K562 (cell line): Measurements from ENCODE around the gene DIRAS1. TPM values are rescaled to one million over a fixed set of nuclear protein-coding genes. Genes with fewer than 3 reads are reported as not detected.

Source experiments
- ATAC-seq: fragments of 200-7000 bp; cut with Tn5 transposase; 3 replicates; pipeline ENCODE4 v1.9.1; 2020; ENCODE audit warnings: moderate library complexity
- BruUV-seq: library from RNA; stranded (reverse); fragments of 400-500 nt; replicated peaks from 2 replicates; lab custom pipeline; 2021; lab: Mats Ljungman, UMichigan
- CTCF ChIA-PET: fragments of 300-600 bp; formaldehyde crosslinking; extraction: SDS; loops from one replicate; lab custom pipeline; 2021; ENCODE audit warnings: low intra/inter-chr PET ratio; lab: Yijun Ruan, JAX
- POLR2A ChIA-PET: fragments of 300-600, 350-650 bp; sonication (Branson Sonifier 250); formaldehyde crosslinking; extraction: SDS; loops from one replicate; lab custom pipeline; 2021; ENCODE audit warnings: antibody characterized with exemption, inconsistent platforms; lab: Yijun Ruan, JAX
- DNase-seq, 4 experiments: peaks; one replicate each; pipeline versions ENCODE4 v3.0.0 to v3.0.0-alpha.2; 2011 to 2018; ENCODE audit warnings: low spot score in 3 of 4, mixed read lengths in 3 of 4; ENCODE audit errors: extremely low read depth in 1 of 4
- FAIRE-seq: peaks from 2 replicates; lab custom pipeline; 2011; peaks lifted over from hg19 to GRCh38; lab: Jason Lieb, UNC
- H2AFZ ChIP-seq: 2 replicates; pipeline ENCODE4 v1.6.0; 2011; ENCODE audit warnings: low read depth, low read length, control low read depth, inconsistent platforms
- H3K27ac ChIP-seq: fragments of 200-600 bp; 3 replicates; pipeline ENCODE4 v1.8.0; 2011; ENCODE audit warnings: low read depth, mild to moderate bottlenecking, control low read depth, inconsistent platforms, low read length, moderate library complexity, mixed read lengths; ENCODE audit errors: extremely low read depth
- H3K27me3 ChIP-seq, 2 experiments: fragments of 300-600 bp in 1 of 2; 2 replicates in 1 of 2; 3 replicates in 1 of 2; pipeline versions ENCODE4 v1.6.0 to v1.8.0; 2011; ENCODE audit warnings: inconsistent platforms in 2 of 2, low read length in 2 of 2, mild to moderate bottlenecking in 1 of 2, mixed read lengths in 1 of 2, moderate library complexity in 1 of 2; ENCODE audit not compliant: control insufficient read depth in 2 of 2, insufficient read depth in 2 of 2
- H3K36me3 ChIP-seq: fragments of 300-600 bp; 3 replicates; pipeline ENCODE4 v1.8.0; 2011; ENCODE audit warnings: mild to moderate bottlenecking, low read length, inconsistent platforms; ENCODE audit not compliant: control insufficient read depth, insufficient read depth
- H3K4me1 ChIP-seq, 2 experiments: fragments of 200-600 bp in 1 of 2; replicated peaks in 1 of 2; 2 replicates in 1 of 2; 3 replicates in 1 of 2; pipeline versions ENCODE4 v1.5.1 to v1.8.0; 2011; ENCODE audit warnings: inconsistent platforms in 2 of 2, low read length in 2 of 2, mild to moderate bottlenecking in 1 of 2, mixed read lengths in 1 of 2, moderate library complexity in 1 of 2; ENCODE audit not compliant: control insufficient read depth in 2 of 2, insufficient read depth in 2 of 2
- H3K4me2 ChIP-seq: 2 replicates; pipeline ENCODE4 v1.6.1; 2011; ENCODE audit warnings: low read length, control low read depth, inconsistent platforms, mixed read lengths; ENCODE audit not compliant: insufficient read depth
- H3K4me3 ChIP-seq: fragments of 200-600 bp; sonication (generic), shearing (Covaris generic); 2 replicates; pipeline ENCODE4 v1.5.1; 2016; ENCODE audit warnings: control low read depth, inconsistent platforms
- H3K79me2 ChIP-seq: fragments of 200-600 bp; 3 replicates; pipeline ENCODE4 v1.8.0; 2011; ENCODE audit warnings: low read length, inconsistent platforms; ENCODE audit not compliant: control insufficient read depth, insufficient read depth
- H3K9ac ChIP-seq, 2 experiments: 2 replicates each; pipeline versions ENCODE4 v1.6.0 to v1.6.1; 2011; ENCODE audit warnings: low read depth in 2 of 2, low read length in 2 of 2, control low read depth in 1 of 2, inconsistent platforms in 1 of 2, mild to moderate bottlenecking in 1 of 2, mixed read lengths in 1 of 2; ENCODE audit not compliant: insufficient read depth in 1 of 2
- H3K9me1 ChIP-seq: one replicate; pipeline ENCODE4 v1.6.0; 2011; ENCODE audit warnings: inconsistent platforms, mild to moderate bottlenecking, low read length, moderate library complexity; ENCODE audit not compliant: control insufficient read depth, insufficient read depth
- H3K9me3 ChIP-seq: replicated peaks from 2 replicates; pipeline ENCODE4 v1.5.1; 2011; ENCODE audit warnings: low read depth, low read length, inconsistent platforms; ENCODE audit not compliant: control insufficient read depth, insufficient read depth
- H4K20me1 ChIP-seq: replicated peaks from 2 replicates; pipeline ENCODE4 v1.6.1; 2011; ENCODE audit warnings: low read length, inconsistent platforms, mixed read lengths; ENCODE audit not compliant: control insufficient read depth, insufficient read depth
- ARID4B ChIP-seq: sonication (generic); formaldehyde crosslinking; IDR thresholded peaks from 2 replicates; pipeline ENCODE4 v1.8.0; 2022; ENCODE audit warnings: mild to moderate bottlenecking, missing genetic modification reagents
- EZH2 ChIP-seq: IDR thresholded peaks from 2 replicates; pipeline ENCODE4 v1.6.1; 2012; ENCODE audit warnings: low read depth, mild to moderate bottlenecking, inconsistent platforms, low read length, borderline replicate concordance
- IRF2 ChIP-seq: sonication (generic); formaldehyde crosslinking; IDR thresholded peaks from 2 replicates; pipeline ENCODE4 v1.8.1; 2022; ENCODE audit warnings: mild to moderate bottlenecking, missing genetic modification reagents
- ZNF583 ChIP-seq: fragments of 250-450 bp; sonication (Bioruptor Pico); IDR thresholded peaks from 2 replicates; pipeline ENCODE4 v1.4.0; 2020
- ZNF695 ChIP-seq: fragments of 450-650 bp; formaldehyde crosslinking; IDR thresholded peaks from 2 replicates; pipeline ENCODE4 v1.4.0; 2020; ENCODE audit warnings: mild to moderate bottlenecking, moderate library complexity
- ZNF707 ChIP-seq: fragments of 250-450 bp; sonication (Bioruptor Pico); conservative IDR thresholded peaks from 2 replicates; pipeline ENCODE4 v1.8.0; 2022; ENCODE audit warnings: inconsistent platforms, mild to moderate bottlenecking, moderate library complexity
- WGBS: fragments of 100-300 bp; shearing (Covaris generic); methylation state at CpG from one replicate; pipeline ENCODE4 v1.1.6; 2016; ENCODE audit warnings: low coverage, mixed read lengths; ENCODE audit not compliant: insufficient coverage; ENCODE audit errors: missing lambda C conversion rate; 5-methylcytosine and 5-hydroxymethylcytosine counted together
- in situ Hi-C: fragments of 300-500 bp; cut with MboI; formaldehyde crosslinking; loops from 4 replicates; pipeline ENCODE4 v1.15.0; 2018; ENCODE audit warnings: inconsistent platforms, mixed read lengths
- intact Hi-C: fragments of 100-400 bp; cut with micrococcal nuclease; formaldehyde crosslinking; loops from 2 replicates; pipeline ENCODE4 v1.14.2; 2022
- polyA plus RNA-seq, 8 experiments: library from polyadenylated mRNA; depleted of rRNA in 4 of 8; stranded (reverse) in 5 of 8; unstranded in 3 of 8; fragments of >200 nt; fragmentation: Nextera tagmentation in 2 of 8; fragmentation: Illumina TruSeq in 1 of 8; extraction: Ambion mirVana in 2 of 8; extraction: Trizol in 1 of 8; gene quantifications; 2 replicates each; pipeline versions ENCODE4 v1.2.1 to v1.2.3, GENCODE V29; 2011 to 2014; ENCODE audit warnings: inconsistent platforms in 1 of 8, missing spikeins in 1 of 8
- total RNA-seq, 7 experiments: library from RNA; depleted of rRNA in 6 of 7; stranded (reverse); fragments of >200 nt in 6 of 7; fragmentation: Illumina TruSeq in 2 of 7; extraction: Trizol in 2 of 7; gene quantifications; 2 replicates each; pipeline versions ENCODE4 v1.2.1 to v1.2.3, GENCODE V29; 2011 to 2021; ENCODE audit warnings: low replicate concordance in 1 of 7
- TF ChIP-seq, protein P1 (sequence below): fragments of 250-450 bp; sonication (Bioruptor Pico); IDR thresholded peaks from 2 replicates; pipeline ENCODE4 v1.4.0; 2020; ENCODE audit warnings: mild to moderate bottlenecking
- TF ChIP-seq, protein P2 (sequence below): fragments of 450-650 bp; formaldehyde crosslinking; IDR thresholded peaks from 2 replicates; pipeline ENCODE4 v1.4.0; 2022; ENCODE audit warnings: missing genetic modification characterization

The DIRAS1 gene
- total and polyA plus RNA-seq, 9 of the 15 experiments (the other 6 are each of a cell fraction or from before 2014, with no cell fraction given) = 0.11 to 12.0 (median 2.9) TPM

- TF ChIP-seq IRF2 (CRISPR knock-in tag) = no peak
- TF ChIP-seq, protein P1, sequence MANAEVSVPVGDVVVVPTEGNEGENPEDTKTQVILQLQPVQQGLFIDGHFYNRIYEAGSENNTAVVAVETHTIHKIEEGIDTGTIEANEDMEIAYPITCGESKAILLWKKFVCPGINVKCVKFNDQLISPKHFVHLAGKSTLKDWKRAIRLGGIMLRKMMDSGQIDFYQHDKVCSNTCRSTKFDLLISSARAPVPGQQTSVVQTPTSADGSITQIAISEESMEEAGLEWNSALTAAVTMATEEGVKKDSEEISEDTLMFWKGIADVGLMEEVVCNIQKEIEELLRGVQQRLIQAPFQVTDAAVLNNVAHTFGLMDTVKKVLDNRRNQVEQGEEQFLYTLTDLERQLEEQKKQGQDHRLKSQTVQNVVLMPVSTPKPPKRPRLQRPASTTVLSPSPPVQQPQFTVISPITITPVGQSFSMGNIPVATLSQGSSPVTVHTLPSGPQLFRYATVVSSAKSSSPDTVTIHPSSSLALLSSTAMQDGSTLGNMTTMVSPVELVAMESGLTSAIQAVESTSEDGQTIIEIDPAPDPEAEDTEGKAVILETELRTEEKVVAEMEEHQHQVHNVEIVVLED (CRISPR knock-in tag) = peak; percentile 72
- TF ChIP-seq ZNF695 (CRISPR knock-in tag) = no peak
- TF ChIP-seq EZH2 = no peak
- peak; percentile 60; the same call in 1 of the 2 replicates for TF ChIP-seq ZNF583
Measured at GRCh38 chr19:2739602-2740313, 18.6 kb upstream of the DIRAS1 start, which contains the start of gene SLC39A3 (continued).

DNA sequence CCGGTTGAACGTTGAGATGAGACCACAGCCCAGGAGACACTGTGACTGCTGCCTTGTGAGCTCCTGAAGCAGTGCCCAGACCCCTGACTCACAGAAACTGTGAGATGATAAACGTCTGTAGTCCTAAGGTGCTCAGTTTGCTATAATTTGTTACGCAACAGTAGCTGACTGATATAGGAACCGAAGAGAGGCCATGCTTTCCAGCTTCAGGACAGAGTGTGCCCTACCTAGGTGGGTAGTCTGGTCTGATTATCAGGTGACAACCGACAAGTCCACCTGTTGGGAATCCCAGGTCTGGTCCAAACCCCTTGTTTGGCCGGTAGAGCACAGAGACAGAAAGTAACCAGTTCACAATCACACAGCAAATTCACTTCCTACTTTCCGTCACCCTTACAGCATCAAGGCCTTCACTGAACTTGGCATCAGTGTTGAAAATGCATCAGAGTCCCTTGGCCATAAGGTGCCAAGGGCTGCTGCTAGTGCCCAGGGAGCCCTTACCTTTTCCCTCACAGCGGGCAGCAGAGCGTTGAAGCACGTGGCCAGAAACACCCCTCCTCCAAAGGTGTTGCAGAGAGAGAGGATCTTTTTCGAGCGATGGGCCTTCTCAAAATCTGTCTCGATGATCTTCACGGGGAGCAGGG lies 15.5 kb upstream of the DIRAS1 start:
- Histone ChIP-seq H4K20me1 (peaks cover 19% of the 10 kb centered on the region), H2AFZ (no peak overlapping the region), H3K36me3 (peaks cover 64% of the 10 kb centered on the region), H3K27ac (no peak overlapping the region; the same call in 2 of the 3 replicates), H3K9ac (peak overlapping the region in 1 of 2 experiments; percentile 37; a peak in 1 of 4 replicates), H3K79me2 (peaks cover 49% of the 10 kb centered on the region), H3K27me3 (peaks cover 3 to 7% of the 10 kb centered on the region in 2 experiments; a peak in 3 of 5 replicates), H3K4me3 (no peak overlapping the region), H3K4me1 (peaks cover 5 to 34% of the 10 kb centered on the region in 2 experiments; a peak in 3 of 5 replicates), H3K4me2 (no peak overlapping the region; the same call in 1 of the 2 replicates), H3K9me3 (peaks cover 6% of the 10 kb centered on the region; the same call in 1 of the 2 replicates), H3K9me1 (no peaks in the 10 kb centered on the region)
- BruUV-seq = no TSS peak
- intact Hi-C loops = no loop called here
- POLR2A ChIA-PET = interaction anchor here (0.6 to 1.8 kb wide), 3 partner anchors 9 to 79 kb away, joined by 3 to 8 read pairs (median 3); no protein-coding TSS in a partner anchor
- 95% methylated on average over 15 of the region's 15 CpGs for WGBS
- in situ Hi-C loops = no loop called here
- no peak for FAIRE-seq
- CTCF ChIA-PET = no interaction called here
- ATAC-seq = no peak
- DNase-seq = no peak
- no peak for TF ChIP-seq ZNF707
- TF ChIP-seq, protein P2, sequence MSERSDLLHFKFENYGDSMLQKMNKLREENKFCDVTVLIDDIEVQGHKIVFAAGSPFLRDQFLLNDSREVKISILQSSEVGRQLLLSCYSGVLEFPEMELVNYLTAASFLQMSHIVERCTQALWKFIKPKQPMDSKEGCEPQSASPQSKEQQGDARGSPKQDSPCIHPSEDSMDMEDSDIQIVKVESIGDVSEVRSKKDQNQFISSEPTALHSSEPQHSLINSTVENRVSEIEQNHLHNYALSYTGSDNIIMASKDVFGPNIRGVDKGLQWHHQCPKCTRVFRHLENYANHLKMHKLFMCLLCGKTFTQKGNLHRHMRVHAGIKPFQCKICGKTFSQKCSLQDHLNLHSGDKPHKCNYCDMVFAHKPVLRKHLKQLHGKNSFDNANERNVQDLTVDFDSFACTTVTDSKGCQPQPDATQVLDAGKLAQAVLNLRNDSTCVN (CRISPR knock-in tag) = no peak
- no peak for TF ChIP-seq ARID4B
